CD4-positive, alpha-beta T cell treated with Interleukin-15 for 4 hours (primary cell): Measurements from ENCODE around the gene DHRS12.

Experiments used
- DNase-seq: peaks from one replicate; pipeline ENCODE4 v3.0.0-alpha.2; 2020; ENCODE audit warnings: low spot score

DHRS12 gene

DNA sequence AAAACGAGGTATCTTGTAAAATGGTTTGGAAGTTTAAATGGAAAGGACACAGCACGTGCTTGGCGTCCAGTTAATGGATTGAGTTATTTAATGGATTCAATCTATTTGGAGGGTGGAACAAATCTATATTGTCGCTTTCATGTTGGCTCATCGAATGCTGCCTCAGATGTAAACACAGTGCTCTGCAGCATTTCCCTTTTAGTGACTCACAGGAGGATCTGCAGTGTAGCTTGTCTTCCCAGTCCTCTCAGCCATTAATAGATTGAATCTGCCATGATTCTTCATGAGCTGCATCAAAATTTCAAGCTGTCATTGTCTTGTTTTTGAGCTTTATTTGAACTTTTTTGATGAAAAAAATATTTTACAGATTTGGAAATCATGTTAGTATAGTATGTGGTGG, 44.7 kb downstream of the DHRS12 start:
- no peak for DNase-seq

DNA sequence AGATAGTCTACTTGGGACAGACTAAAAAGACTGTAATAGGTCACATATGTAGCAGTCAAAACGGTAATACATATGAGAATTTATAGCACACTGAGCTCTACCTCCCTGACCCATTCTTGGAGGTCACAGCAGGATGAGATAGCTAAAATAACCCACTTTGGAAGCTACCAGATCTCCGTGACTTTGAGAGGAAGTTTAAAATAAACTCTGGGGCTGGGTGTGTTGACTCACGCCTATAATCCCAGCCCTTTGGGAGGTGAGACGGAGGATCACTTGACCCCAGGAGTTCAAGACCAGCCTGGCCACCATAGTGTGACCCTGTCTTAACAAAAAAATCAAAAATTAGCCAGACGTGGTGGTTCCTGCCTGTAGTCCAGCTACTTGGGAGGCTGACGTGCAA, 45.3 kb downstream of the DHRS12 start:
- no peak for DNase-seq

DNA sequence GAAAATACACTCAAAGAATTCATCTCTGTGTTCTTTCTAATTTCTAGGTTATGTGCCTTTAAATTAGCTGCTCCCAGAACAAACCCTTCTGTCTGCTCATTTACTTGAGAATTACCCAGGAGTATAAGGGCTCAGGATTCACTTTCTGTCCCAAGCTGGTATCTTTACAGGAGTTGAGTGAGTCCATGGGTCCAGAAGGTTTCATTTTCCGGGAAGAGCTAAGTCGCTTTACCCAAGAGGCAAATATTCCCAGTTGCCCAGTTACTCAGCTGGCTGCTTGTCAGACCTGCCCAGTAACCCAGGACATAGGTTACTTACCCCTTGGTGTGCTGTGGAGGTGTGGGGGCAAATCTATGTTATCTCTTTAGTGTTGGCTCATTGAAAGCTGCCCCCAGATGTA, 47.3 kb downstream of the DHRS12 start:
- DNase-seq = no peak

DNA sequence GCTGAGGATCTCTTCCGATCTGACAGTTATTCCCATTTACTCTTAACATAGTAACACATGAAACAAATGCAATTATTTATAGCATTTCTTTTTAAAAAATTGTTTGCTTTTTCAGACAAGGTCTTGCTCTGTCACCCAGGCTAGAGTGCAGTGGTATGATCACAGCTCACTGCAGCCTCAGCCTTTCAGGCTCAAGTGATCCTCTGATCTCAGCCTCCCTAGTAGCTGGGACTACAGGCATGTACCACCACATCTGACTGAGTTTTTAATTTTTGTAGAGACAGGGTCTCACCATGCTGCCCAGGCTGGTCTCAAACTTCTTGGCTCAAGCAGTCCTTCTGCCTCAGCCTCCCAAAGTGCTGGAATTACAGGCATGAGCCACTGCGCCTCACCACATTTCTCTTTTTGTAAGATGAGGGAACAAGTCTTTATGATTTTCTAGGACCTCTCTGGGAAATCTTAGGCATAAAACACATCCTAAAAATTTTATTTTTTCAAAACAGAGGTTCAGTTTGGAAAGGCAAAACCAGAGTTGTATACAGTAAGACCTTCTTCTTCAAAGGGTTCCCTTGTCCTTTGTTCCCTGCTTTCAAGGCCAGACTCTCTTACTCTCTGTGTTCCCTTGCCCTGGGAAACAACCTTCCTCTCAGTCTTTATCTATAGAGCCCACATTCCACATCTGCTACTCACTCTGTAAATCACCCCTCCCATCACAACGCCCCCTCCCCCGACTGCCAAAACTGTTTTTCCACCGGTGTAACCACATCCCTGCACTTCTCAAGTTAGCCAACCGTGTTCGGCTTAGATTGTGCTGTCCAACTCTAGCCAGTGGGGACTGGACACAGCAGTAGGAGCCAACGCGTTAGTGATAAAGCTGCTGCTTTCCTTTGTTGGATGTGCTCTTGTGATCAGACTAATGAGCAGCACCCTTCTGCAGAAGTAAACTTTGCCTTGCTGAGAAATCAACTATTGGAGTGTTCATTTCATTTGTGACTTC, 56.2 kb downstream of the DHRS12 start:
- DNase-seq = no peak

DNA sequence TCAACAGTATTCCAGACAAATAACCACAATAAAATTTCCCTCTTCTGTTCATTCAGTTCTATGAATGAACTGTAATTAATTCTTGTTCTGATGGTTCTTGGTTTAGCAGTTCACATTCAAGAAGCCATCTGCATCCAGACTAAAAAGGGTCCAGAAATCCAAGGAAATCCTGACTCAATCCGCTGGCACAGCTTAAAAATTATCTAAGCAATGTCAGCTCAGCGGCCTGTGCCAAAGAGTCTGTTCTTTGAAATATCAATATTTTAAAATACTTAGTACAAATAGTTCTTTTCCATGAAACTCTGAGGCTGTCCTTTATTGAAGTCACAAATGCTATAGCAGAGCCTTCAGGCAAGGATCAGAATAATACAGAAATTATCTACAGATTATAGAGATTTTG, 57.2 kb downstream of the DHRS12 start:
- no peak for DNase-seq

DNA sequence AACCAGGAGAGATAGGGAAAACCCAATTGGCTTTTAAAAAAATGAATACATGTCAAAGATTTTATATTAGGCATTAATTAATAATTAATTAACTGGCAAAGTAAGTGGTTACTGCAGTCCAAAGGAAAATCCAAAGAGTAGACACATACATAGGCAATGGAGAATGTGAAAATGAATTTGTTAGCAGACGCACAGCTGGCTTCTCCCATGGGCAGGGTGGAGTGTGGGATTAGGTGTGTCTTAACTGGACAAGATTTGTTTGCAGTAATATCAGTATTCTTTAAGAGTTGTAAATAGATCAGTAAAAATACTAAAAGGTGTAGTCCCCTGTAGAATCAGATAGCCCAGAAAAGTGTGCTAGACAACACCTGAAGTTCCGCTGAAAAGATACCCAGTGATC, 58.7 kb downstream of the DHRS12 start:
- no peak for DNase-seq

DNA sequence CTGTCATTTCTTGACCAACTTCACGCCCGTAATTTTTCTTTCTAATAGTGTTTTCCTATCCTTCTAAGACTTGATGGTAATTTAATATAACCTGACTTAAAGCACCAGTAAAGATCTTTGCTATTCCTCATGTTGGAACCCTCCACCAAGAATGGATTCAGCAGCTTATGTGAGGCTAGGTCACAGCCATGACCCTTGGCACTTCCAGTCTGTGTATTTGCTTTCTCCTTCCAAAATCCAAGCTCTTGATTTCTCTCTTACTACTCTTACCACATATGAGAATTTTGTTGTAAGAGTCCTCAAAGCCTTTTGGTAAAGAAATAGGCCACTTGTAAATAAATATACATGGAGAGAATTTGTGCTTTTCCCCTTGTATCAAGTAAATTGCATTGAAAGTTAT, 61.4 kb downstream of the DHRS12 start:
- no peak for DNase-seq

DNA sequence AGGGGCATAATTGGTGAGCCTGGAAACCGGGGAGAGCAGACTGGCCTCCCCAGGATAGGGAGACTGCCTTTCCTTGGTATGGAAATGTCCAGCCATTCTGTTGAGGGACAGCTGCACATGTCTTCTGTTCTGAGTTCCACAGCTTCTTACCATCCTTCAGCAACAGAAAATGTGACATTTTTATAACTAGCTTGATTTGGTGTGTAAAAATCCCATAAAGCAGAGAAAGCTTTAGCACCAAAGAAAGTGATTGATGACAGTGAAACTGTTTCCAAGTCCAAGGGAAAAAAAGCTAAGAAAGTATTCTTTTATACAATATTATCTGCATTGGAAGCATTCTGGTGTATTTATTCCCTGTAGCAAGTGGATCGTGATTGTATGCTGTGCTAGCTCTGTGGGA, 61.9 kb downstream of the DHRS12 start:
- DNase-seq = no peak

DNA sequence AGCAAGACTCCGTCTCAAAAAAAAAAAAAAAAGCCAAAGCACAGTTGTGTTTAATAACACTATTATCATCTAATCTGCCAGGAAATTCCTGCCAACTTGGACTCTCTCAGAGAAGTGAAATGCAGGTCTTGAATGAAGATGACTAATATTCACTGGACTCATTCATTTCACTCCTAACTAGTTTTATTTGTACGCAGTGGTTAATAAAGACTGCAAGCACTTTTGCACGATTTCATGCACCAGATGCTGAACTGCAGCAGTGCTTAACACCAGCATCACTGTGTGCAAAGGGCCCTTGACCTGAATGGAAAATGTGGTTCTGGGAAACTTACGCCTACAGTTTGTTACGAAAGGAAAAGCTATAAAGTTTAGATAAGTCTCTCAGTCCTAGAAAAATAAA, 63.3 kb downstream of the DHRS12 start:
- no peak for DNase-seq

DNA sequence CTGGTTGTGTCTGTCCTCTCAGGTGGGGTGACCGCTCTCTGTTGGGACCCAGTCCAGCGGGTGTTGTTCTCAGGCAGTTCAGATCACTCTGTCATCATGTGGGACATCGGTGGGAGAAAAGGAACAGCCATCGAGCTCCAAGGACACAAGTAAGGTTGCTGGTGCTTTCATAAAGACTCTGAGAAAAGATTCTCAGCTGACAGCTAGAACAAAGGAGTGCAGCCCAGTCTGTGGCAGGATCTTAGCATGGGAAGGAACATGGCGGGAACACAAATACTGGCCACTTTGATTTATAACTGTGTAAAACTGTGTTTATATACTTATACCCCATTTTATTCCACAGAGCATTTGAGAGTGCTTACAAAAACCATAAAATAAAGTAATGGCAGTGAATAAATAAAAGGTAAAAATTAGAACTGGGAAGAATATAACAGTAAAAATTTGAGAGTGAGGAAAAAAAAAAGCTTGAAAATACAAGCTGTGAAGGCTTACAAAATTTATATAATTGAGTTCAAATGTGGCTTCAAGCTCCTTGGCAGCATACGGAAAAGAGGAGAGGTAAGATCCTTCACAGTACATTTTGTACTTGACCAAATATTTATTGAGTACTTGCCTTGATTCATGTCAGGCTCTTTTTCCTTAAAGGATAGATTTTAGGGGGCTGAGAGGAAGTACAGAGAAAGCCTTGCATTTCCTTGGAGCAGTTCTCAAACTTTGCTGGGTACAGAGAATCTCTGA, 64.8 kb downstream of the DHRS12 start:
- DNase-seq = no peak

DNA sequence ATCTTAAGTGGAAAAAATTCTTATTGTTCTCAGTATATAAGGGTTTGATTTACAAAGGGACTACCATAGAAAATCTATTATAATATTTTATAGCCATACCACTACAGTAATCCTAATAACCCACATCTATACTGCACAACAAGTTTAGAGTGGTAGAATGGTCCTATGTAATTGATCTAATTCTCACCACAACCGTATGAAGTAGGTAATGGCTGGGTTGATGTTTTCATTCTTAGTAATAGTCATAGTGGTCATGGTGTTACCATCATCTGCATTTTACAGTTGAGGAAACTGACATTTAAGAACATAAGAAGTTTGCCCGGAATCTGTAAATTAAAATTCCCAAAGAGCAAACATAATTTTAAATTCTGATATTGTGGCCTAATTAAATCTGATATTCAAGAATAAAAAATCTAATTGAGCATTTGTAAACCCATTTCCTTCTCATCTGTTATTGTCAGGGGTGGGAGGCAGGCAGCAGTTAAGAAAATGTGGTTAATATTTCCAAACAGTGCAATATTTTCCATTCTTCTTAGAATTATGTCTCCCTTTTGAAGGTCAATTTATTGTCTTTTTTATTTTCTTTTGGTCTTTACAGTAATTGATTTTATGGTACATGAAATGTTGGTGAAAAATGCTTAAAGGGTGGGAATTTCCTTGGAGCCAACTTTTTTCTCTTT, 65.6 kb downstream of the DHRS12 start:
- no peak for DNase-seq

DNA sequence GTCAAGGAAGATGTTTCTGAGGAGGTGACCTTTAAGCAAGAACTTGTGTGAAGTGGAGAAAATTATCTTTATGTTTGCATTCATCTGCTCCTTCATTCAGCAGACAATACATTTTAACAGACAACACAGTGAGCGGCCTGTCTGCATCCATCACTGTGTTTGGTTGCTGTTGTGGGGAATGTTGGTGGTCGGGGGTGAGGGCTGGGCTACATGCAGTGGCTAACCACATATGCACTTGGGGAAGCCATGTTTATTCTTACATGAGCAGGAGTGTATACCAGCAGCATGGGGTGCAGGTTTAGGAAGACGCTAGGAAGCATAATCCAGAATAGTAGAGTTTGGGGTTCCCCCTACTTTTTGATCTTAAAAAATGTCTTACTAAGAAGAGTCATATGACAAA, 66.4 kb downstream of the DHRS12 start:
- no peak for DNase-seq

DNA sequence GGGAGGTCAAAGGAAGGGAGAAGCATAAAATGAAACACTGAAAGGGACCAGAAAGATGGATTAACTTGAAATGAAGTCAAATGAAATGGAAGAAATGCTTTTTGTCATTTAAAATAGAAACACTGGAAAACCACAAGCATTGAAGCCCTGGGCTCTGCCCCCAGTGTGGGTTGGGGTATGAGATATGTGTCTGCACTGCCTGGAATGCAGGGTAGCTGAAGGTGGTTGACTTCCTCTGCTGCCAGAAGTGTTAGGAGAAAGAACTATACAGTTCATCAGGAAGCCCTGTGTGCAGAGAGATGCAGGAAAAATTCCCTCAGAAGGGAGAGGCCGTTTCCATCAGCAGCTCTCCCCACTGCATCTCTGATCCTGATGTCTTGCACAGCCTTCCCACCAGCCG, 69.2 kb downstream of the DHRS12 start:
- DNase-seq = no peak

DNA sequence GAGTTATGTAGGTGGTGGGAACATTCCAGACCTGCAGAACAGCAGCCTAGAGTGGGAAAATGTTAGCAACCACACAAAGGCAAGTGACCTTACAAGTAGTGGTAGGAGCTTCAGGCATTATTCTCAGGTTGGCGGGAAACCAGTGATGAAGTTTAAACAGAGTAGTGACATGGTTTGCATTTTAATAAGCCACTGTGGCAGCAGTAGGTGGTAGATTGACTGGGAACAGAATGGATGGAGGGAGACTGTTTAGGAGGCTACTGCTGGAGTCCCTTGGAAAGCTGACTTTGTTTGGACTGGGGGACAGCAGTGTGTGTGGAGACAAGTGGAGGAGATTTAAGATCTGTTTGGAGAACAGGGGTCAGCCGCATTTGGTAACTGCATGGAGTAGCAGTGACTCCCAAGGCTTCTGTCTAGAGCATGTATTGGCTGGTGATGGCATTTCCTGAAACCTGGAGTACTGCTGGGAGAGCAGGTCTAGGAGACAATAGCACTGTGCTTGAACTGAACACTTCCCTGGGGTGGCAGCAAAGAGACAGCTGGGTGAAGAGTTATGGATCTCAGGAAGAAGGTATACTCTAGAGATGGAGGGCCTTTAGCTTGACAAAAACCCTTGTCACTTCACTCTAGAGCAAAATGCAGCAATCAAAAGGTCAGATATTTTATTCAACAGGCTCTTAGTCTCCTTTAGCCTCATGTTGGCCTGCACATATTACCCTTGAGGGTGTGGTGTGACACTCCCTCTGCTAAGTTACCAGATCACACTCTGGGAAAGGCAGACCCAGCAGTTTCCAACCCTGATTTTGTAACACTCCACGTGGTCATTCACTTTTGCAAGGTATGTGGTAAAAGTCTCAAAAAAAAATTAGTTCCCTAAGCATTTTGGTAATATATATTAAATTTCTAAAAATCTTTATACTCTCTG, 70.3 kb downstream of the DHRS12 start:
- no peak for DNase-seq

DNA sequence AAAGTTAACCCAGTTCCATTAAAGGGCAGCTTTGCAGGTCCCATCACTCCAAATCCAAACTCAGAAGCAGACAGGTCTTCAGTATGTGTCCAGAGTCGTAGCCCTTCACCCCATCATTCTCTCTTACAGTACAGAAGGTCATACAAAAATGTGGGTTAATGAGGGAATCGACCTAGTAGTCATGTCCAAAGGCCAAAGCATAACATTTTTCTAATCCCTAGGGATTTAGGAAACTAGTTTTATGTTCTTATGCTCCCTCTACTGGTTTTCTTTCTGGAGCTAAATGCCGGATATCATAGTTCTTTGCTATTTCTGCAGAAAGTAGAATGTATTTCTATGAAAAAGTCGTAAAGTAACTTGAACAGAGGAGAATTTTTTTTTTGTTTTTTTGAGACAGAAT, 72.2 kb downstream of the DHRS12 start:
- DNase-seq = no peak

DNA sequence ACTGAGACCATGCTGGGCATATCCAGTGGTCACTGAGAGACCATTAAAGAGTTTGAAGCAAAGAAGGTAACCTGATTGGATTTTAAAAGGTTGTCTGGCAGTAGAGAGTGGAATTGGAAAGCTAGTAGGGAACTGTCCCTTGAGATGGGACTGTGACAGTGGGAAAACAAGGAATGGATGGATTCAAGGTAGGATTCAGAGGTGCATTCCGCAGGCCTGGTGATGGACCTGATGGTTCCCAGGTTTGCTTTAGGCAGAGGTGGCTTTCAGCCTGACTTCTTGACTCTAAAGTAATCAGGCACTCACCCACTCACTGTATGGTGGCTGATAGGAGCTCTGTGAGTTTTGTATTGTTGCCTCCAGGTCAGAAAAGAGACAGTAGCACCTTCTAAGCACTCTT, 73.0 kb downstream of the DHRS12 start:
- DNase-seq = no peak

DNA sequence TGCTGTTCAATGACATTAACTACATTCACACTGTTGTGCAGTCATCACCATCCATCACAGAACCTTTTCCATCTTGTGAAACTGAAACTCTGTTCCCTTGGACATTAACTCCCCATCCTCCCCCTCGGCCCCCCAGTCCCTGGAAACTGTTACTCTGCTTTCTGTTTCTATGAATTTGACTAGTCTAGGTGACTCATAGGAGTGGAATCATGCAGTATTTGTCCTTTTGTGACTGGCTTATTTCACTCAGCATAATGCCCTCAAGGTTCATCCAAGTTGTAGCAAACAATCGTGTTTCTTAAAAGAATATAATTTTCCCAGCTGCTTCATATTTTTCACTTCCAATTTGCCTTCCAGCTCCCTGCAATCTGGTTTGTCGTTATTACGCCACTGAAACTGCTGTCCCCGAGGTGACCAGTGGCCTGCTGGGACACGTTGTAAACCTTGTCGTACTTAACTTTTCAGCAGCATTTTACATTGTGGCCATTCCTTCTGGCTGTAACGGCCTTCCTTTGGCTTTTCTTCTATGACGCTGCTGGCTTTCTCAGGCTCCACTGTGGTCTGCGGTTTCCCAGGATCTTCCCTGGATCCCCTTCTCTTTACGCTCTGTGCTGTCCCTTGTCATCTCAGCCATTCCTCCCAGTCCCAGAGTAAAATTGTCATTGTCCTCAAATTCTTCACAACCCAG, 74.0 kb downstream of the DHRS12 start:
- peak; percentile 10 for DNase-seq

DNA sequence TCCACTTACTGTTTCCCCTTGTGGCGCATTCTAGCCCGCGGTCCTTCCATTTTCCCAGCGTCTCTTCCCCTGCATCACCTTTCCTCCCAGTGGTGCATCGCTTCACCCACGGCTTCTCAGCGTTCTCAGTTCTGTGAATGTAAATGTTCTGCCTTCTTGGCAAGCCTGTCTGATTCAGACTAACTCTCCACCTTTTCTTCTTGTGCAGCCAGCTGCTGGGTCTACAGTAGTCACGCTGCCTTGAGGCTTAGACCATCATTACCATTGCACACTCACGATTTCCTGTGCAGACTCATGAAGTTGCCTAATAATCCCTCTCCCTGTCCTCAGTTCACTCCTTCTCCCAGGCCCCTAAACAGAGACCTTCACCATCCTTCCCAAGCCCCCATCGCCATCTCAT, 75.0 kb downstream of the DHRS12 start:
- DNase-seq = no peak

DNA sequence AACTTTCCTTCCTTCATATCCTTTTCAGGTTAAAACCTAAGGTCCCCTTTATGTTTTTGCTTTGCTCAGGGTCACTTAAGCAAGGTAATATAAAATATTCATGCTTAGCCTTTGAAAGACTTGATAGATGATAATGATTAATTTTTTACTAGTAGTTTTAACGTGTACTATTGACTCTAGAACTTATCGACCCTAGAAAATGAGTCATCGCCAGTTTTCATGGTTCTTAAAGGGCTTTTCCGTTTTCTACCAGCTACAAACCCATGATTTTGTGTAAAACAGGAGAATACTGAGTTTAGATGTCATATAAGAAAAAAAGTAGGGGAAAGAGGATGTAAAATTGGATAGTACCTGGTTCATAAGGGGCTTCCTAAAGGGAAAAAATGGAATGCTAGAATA, 75.7 kb downstream of the DHRS12 start:
- DNase-seq = no peak

DNA sequence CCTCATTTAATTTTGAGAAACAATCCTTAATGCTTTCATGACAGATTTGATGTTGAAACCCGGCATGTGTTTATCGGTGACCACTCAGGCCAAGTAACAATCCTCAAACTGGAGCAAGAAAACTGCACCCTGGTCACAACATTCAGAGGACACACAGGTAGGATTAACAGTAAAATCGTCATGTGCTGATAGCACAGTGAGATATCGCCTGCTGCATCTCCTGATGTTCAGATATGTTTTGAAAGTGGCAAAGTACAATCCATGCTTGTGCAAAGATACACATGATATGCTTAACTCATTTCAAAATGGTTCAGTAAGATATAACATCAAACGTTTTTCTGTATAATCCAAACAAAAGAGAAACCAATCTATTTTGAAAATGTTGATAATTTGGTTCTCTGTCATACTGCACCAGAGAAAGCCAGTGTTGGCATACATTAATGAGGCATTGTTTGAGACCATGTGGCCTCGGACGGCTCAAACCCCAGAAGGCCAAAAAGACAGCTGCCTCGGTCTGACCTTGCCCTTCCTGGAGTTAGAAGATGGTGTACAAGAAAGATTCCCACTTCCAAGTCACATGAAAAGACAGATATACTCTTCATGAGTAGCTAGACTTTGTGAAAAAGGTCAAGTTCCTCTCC, 76.2 kb downstream of the DHRS12 start:
- no peak for DNase-seq
